Neural cell (in vitro differentiated cells): Measurements from ENCODE around the gene SPOCD1. TPM values are rescaled to one million over a fixed set of nuclear protein-coding genes. Genes with fewer than 3 reads are reported as not detected.

Experiments
- H2AFZ ChIP-seq: fragments of 200-600, 300-800 bp; sonication (generic), shearing (Covaris generic); 2 replicates; pipeline ENCODE4 v1.6.0; 2014; ENCODE audit warnings: low read depth, mild to moderate bottlenecking, antibody characterized with exemption, low read length, moderate library complexity
- H3F3A ChIP-seq: fragments of 200-600 bp; shearing (Covaris generic); 2 replicates; pipeline ENCODE4 v1.6.1; 2016; ENCODE audit warnings: mild to moderate bottlenecking, moderate library complexity, mixed read lengths, antibody characterized with exemption, low read length; ENCODE audit not compliant: insufficient read depth, poor library complexity, severe bottlenecking
- H3K27ac ChIP-seq: fragments of 200-600, 300-800 bp; sonication (generic), shearing (Covaris generic); 2 replicates; pipeline ENCODE4 v1.5.1; 2014; ENCODE audit warnings: mild to moderate bottlenecking, low read length, moderate library complexity
- H3K27me3 ChIP-seq: fragments of 300-800, 200-600 bp; sonication (generic), shearing (Covaris generic); 2 replicates; pipeline ENCODE4 v1.6.0; 2014; ENCODE audit warnings: mild to moderate bottlenecking, low read depth, low read length, moderate library complexity; ENCODE audit not compliant: insufficient read depth
- H3K36me3 ChIP-seq: fragments of 300-800, 200-600 bp; sonication (generic), shearing (Covaris generic); 2 replicates; pipeline ENCODE4 v1.5.1; 2014; ENCODE audit warnings: mild to moderate bottlenecking, antibody characterized with exemption, low read length, moderate library complexity; ENCODE audit not compliant: insufficient read depth
- H3K4me2 ChIP-seq: fragments of 300-800, 200-600 bp; sonication (generic), shearing (Covaris generic); 2 replicates; pipeline ENCODE4 v1.6.0; 2014; ENCODE audit warnings: mild to moderate bottlenecking, low read length
- H3K4me3 ChIP-seq: fragments of 300-800, 200-600 bp; sonication (generic), shearing (Covaris generic); 2 replicates; pipeline ENCODE4 v1.5.1; 2014; ENCODE audit warnings: mild to moderate bottlenecking, low read length, moderate library complexity
- H3K79me2 ChIP-seq: fragments of 200-600 bp; shearing (Covaris generic); replicated peaks from 2 replicates; pipeline ENCODE4 v1.6.0; 2014; ENCODE audit warnings: mild to moderate bottlenecking, low read length, moderate library complexity; ENCODE audit not compliant: insufficient read depth
- H3K9ac ChIP-seq: fragments of 300-800, 200-600 bp; sonication (generic), shearing (Covaris generic); 2 replicates; pipeline ENCODE4 v1.6.1; 2016; ENCODE audit warnings: mild to moderate bottlenecking, low read length, mixed read lengths
- H3K9me2 ChIP-seq: fragments of 200-600 bp; shearing (Covaris generic); 2 replicates; pipeline ENCODE4 v1.6.1; 2016; ENCODE audit warnings: mild to moderate bottlenecking, low read length, mixed read lengths; ENCODE audit not compliant: insufficient read depth
- H3K9me3 ChIP-seq: fragments of 200-600, 300-800 bp; sonication (generic), shearing (Covaris generic); 2 replicates; pipeline ENCODE4 v1.6.1; 2016; ENCODE audit warnings: mild to moderate bottlenecking, mixed run types, low read length, moderate library complexity, mixed read lengths
- H4K20me1 ChIP-seq: fragments of 200-600 bp; shearing (Covaris generic); 2 replicates; pipeline ENCODE4 v1.6.1; 2016; ENCODE audit warnings: mild to moderate bottlenecking, mixed run types; ENCODE audit not compliant: insufficient read depth
- EP300 ChIP-seq: fragments of 450-650 bp; conservative IDR thresholded peaks from 2 replicates; pipeline ENCODE4 v1.6.1; 2014; ENCODE audit warnings: antibody characterized with exemption, mild to moderate bottlenecking, moderate library complexity; ENCODE audit not compliant: poor library complexity, severe bottlenecking
- EZH2 ChIP-seq: fragments of 200-600, 300-800 bp; shearing (Covaris generic), sonication (generic); IDR thresholded peaks from 2 replicates; pipeline ENCODE4 v1.6.1; 2014; ENCODE audit warnings: antibody characterized with exemption, low read length, borderline replicate concordance, mild to moderate bottlenecking; ENCODE audit not compliant: insufficient read depth, poor library complexity, severe bottlenecking
- MXI1 ChIP-seq: fragments of 450-650 bp; conservative IDR thresholded peaks from 2 replicates; pipeline ENCODE4 v1.6.1; 2014; ENCODE audit warnings: antibody characterized with exemption, mild to moderate bottlenecking; ENCODE audit not compliant: poor library complexity, severe bottlenecking
- POLR2AphosphoS5 ChIP-seq: IDR thresholded peaks from 2 replicates; pipeline ENCODE4 v1.6.1; 2012
- RAD21 ChIP-seq: fragments of 450-650 bp; conservative IDR thresholded peaks from 2 replicates; pipeline ENCODE4 v1.6.1; 2014; ENCODE audit warnings: antibody characterized with exemption, mild to moderate bottlenecking, moderate library complexity
- REST ChIP-seq: IDR thresholded peaks from 2 replicates; pipeline ENCODE4 v1.6.1; 2012; ENCODE audit warnings: borderline replicate concordance
- SMC3 ChIP-seq: fragments of 450-650 bp; conservative IDR thresholded peaks from 2 replicates; pipeline ENCODE4 v1.6.1; 2014; ENCODE audit warnings: antibody characterized with exemption, mild to moderate bottlenecking, moderate library complexity; ENCODE audit not compliant: poor library complexity
- TAF1 ChIP-seq: IDR thresholded peaks from 2 replicates; pipeline ENCODE4 v1.6.1; 2012; ENCODE audit warnings: low read depth
- polyA plus RNA-seq: library from polyadenylated mRNA; depleted of rRNA; stranded (reverse); fragments of >200 nt; gene quantifications from 2 replicates; pipeline ENCODE4 v1.2.3, GENCODE V29; 2014
- TF ChIP-seq, protein P1 (sequence below): fragments of 450-650 bp; IDR thresholded peaks from 2 replicates; pipeline ENCODE4 v1.5.1; 2014; ENCODE audit warnings: antibody characterized with exemption, mild to moderate bottlenecking, moderate library complexity; ENCODE audit not compliant: poor library complexity, severe bottlenecking

SPOCD1 gene
- polyA plus RNA-seq, 1 donor from 2014 or later = not detected

DNA sequence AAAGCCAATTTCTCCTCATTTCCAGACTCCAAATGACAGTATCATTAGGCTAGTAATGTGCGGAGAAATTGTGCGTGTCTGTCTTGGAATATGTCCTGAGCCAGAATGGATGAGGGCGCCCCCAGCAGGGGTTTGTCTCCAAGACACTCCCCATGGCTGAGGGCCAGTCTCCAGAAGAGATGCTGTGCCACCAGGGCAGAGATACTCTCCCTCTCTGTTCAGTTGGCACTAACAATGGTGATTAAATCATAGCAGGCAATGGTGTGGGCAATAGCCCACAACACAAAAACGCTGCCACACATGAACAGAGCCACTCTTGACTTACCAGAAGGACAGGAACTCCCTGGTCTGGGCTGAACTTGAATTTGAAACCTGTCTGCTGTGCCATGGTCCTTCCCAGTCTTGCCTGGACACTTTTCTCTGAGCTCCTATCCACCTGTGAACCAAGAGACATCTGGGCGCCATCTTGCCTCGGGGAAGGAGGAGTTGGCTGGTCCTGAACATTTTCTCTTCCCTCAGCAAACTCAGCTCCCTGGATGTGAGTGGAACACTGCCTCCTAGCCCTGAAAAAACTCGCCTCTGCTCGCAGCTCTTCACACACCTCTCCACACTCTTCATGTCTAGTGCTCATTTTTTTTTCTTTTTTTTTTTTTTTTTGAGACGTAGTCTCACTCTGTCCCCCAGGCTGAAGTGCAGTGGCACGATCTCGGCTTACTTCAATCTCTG is 36.9 kb downstream of the SPOCD1 start:
- TF ChIP-seq TAF1 = no peak
- no peak for TF ChIP-seq MXI1
- no peak for TF ChIP-seq RAD21
- TF ChIP-seq REST = no peak
- no peak for TF ChIP-seq EP300
- TF ChIP-seq, protein P1, sequence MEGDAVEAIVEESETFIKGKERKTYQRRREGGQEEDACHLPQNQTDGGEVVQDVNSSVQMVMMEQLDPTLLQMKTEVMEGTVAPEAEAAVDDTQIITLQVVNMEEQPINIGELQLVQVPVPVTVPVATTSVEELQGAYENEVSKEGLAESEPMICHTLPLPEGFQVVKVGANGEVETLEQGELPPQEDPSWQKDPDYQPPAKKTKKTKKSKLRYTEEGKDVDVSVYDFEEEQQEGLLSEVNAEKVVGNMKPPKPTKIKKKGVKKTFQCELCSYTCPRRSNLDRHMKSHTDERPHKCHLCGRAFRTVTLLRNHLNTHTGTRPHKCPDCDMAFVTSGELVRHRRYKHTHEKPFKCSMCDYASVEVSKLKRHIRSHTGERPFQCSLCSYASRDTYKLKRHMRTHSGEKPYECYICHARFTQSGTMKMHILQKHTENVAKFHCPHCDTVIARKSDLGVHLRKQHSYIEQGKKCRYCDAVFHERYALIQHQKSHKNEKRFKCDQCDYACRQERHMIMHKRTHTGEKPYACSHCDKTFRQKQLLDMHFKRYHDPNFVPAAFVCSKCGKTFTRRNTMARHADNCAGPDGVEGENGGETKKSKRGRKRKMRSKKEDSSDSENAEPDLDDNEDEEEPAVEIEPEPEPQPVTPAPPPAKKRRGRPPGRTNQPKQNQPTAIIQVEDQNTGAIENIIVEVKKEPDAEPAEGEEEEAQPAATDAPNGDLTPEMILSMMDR = no peak
- no peak for TF ChIP-seq POLR2AphosphoS5
- no peak for TF ChIP-seq EZH2
- no peak for TF ChIP-seq SMC3
- Histone ChIP-seq H3K9me2 (no peaks in the 10 kb centered on the region), H3K36me3 (no peaks in the 10 kb centered on the region), H3K27me3 (peaks cover 10% of the 10 kb centered on the region), H2AFZ (no peak overlapping the region), H4K20me1 (no peaks in the 10 kb centered on the region), H3K9ac (no peak overlapping the region), H3F3A (no peaks in the 10 kb centered on the region), H3K4me3 (no peak overlapping the region), H3K27ac (no peak overlapping the region), H3K4me2 (no peak overlapping the region), H3K79me2 (no peaks in the 10 kb centered on the region), H3K9me3 (no peaks in the 10 kb centered on the region)

GRCh38 chr1:31776516-31776915 is 39.3 kb downstream of the SPOCD1 start:
- H2AFZ ChIP-seq = no peak overlapping the region
- no peak overlapping the region for H3K4me3 ChIP-seq
- H3K9me3 ChIP-seq = no peaks in the 10 kb centered on the region
- no peak overlapping the region for H3K27ac ChIP-seq
- H3K9me2 ChIP-seq = no peaks in the 10 kb centered on the region
- no peaks in the 10 kb centered on the region for H3K79me2 ChIP-seq
- TF ChIP-seq MXI1 (no peak), REST (no peak)
- TF ChIP-seq, protein P1 = no peak
- no peaks in the 10 kb centered on the region for H3F3A ChIP-seq
- H4K20me1 ChIP-seq = no peaks in the 10 kb centered on the region
- H3K36me3 ChIP-seq = no peaks in the 10 kb centered on the region
- peaks cover 34% of the 10 kb centered on the region for H3K27me3 ChIP-seq
- no peak overlapping the region for H3K4me2 ChIP-seq
- H3K9ac ChIP-seq = no peak overlapping the region
